HG02678 (cell line): ENCODE data around the gene RRAD.
"Not testable (repeated sequence)": the region's sequence is repeated elsewhere in the genome, so short reads cannot be mapped to it uniquely, and the experiment has no call there.

ENCODE experiments used
- ATAC-seq: cut with Tn5 transposase; IDR thresholded peaks from one replicate; pipeline ENCODE4 v1.9.1; 2021; ENCODE audit warnings: mild to moderate bottlenecking, moderate library complexity; ENCODE audit not compliant: unreplicated experiment

RRAD gene

GRCh38 chr16:66952430-66953110 is 27.2 kb upstream of the RRAD start:
- no peak for ATAC-seq

- ATAC-seq, result no peak
Measured at GRCh38 chr16:66950971-66951790, 25.8 kb upstream of the RRAD start.

- ATAC-seq, result no peak
Measured at GRCh38 chr16:66950437-66950836, 25.1 kb upstream of the RRAD start.

GRCh38 chr16:66949472-66949871 is 24.1 kb upstream of the RRAD start:
- ATAC-seq, result no peak

GRCh38 chr16:66948837-66949225 is 23.5 kb upstream of the RRAD start:
- no peak for ATAC-seq

- no peak for ATAC-seq
Measured at GRCh38 chr16:66948134-66948836, 22.9 kb upstream of the RRAD start.

GRCh38 chr16:66947302-66948065 is 22.1 kb upstream of the RRAD start:
- ATAC-seq, result no peak

- ATAC-seq, result no peak
Measured at GRCh38 chr16:66946974-66947301, 21.6 kb upstream of the RRAD start.

GRCh38 chr16:66946541-66946940 is 21.2 kb upstream of the RRAD start:
- no peak for ATAC-seq

- ATAC-seq, result no peak
Measured at GRCh38 chr16:66945939-66946338, 20.6 kb upstream of the RRAD start.

GRCh38 chr16:66944971-66945370 is 19.6 kb upstream of the RRAD start:
- ATAC-seq, result not testable (repeated sequence)

GRCh38 chr16:66944054-66944441 is 18.7 kb upstream of the RRAD start:
- no peak for ATAC-seq

- no peak for ATAC-seq
Measured at GRCh38 chr16:66943426-66944053, 18.2 kb upstream of the RRAD start.

GRCh38 chr16:66942981-66943380 is 17.6 kb upstream of the RRAD start:
- ATAC-seq, result no peak

GRCh38 chr16:66940236-66940635 is 14.9 kb upstream of the RRAD start:
- no peak for ATAC-seq

GRCh38 chr16:66939366-66939765 is 14.0 kb upstream of the RRAD start:
- ATAC-seq, result no peak

GRCh38 chr16:66937725-66938337 is 12.5 kb upstream of the RRAD start:
- ATAC-seq, result no peak

- no peak for ATAC-seq
Measured at GRCh38 chr16:66936889-66937554, 11.7 kb upstream of the RRAD start.

GRCh38 chr16:66936462-66936861 is 11.1 kb upstream of the RRAD start:
- no peak for ATAC-seq
